HG03045 (cell line): ENCODE data around the gene SAMD5.

ENCODE experiments used
- ATAC-seq: cut with Tn5 transposase; IDR thresholded peaks from one replicate; pipeline ENCODE4 v1.9.1; 2021; ENCODE audit warnings: mild to moderate bottlenecking, moderate library complexity; ENCODE audit not compliant: unreplicated experiment

SAMD5 gene

DNA sequence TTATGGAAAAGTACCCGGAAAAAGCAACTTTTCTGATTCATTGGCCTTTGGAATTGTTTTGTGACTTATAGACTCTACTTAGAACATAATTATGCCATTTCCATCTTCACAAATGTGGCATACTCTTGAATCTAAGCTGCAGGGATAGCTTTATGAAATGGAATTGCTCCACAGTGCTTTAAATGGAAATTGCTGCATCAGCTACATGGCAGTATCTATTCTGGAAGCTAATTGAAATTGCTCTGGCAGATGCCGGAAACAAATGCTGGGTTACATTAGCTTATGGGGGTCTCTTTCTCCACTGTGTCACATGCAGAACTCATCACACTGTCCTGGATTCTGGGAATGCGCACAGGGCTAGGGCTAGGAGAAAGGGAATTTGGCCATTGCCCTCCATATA lies 108.9 kb downstream of the SAMD5 start:
- no peak for ATAC-seq

DNA sequence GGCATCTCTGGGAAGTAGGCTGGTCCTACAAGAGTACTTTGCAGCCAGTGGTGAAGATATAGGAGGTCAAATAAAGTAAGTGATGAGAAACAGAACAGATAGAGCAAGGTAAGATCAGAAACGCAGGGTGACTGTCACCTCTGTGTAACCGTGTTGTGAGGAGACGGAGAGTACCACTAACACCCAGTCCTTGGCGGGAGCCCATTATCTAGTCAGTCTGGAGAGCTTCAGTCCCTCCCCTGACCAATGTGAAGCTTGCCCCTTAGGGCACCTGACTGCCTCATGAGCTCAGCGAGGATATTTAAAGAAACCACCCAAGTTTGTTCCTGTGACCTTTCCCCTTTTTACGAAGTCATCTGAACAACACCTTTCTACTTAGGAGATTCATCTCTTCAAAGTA lies 110.0 kb downstream of the SAMD5 start:
- no peak for ATAC-seq

DNA sequence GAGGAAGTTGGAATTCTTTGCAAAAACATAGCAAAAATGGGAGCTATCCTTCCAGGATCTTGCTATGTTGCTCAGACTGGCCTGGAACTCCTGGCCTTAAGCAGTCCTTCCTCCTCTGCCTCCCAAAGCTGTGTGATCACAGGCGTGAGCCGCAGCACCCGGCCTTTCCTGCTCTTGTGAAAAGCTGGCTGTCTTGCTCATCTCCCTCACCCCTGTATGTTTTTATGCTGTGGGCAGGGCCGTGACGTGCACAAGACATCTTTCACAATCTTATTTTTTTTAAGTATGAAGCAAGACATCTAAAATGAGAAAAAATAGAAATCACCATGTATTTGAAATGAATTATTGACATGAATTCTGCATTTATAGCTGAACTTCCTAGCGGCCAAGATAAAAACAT lies 110.4 kb downstream of the SAMD5 start:
- no peak for ATAC-seq
